HG02678 (cell line): ENCODE data around the gene COQ6.
"Not testable (repeated sequence)": the region's sequence is repeated elsewhere in the genome, so short reads cannot be mapped to it uniquely, and the experiment has no call there.

Experiments
- ATAC-seq: cut with Tn5 transposase; IDR thresholded peaks from one replicate; pipeline ENCODE4 v1.9.1; 2021; ENCODE audit warnings: mild to moderate bottlenecking, moderate library complexity; ENCODE audit not compliant: unreplicated experiment

Gene COQ6

GRCh38 chr14:73977896-73978295 lies 27.8 kb downstream of the COQ6 start:
- ATAC-seq, result no peak

DNA sequence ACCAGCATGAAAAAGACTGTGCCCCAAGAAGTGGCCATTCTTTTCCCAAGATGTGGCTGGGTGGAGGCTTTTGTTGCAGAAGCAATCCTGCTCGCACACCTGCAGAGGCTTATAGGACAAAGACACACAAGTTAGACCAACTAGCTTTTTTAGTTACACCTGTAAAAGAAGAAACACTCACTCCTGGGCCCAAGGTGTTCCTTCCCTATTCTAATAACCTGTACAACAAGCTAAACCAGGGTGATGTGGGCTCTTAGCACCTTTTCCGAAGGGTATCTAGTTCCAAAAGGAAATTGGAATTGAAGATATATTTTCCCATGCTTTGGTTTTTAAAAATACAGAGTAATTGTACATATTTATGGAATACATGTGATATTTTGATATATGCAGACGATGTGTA lies 38.0 kb downstream of the COQ6 start:
- ATAC-seq, result no peak

DNA sequence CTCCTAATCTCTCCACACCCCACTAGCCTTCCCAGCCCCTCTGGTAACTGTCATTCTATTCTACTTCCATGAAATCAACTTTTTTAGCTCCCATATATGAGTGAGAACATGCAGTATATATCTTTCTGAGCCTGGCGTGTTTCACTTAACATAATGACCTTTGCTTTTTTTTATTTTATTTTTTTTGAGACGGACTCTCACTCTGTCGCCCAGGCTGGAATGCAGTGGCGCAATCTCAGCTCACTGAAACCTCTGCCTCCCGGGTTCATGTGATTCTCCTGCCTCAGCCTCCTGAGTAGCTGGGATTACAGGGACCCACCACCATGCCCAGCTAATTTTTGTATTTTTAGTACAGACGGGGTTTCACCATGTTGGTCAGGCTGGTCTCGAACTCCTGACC lies 38.6 kb downstream of the COQ6 start:
- ATAC-seq, result not testable (repeated sequence)

- ATAC-seq, result no peak
Observed at GRCh38 chr14:73991092-73991491, 41.0 kb downstream of the COQ6 start.

DNA sequence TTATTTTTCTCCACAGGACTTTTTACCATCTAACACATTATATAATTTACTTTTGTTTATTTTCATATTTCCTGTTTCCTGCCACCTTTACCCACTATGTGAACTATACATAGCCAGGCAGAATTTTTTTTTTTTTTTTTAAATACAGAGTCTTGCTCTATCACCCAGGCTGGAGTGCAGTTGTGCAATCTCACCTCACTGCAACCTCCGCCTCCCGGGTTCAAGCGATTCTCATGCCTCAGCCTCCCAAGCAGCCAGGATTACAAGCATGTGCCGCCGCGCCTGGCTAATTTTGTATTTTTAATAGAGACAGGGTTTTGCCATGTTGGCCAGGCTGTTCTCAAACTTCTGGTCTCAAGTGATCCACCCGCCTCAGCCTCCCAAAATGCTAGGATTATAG lies 44.8 kb downstream of the COQ6 start:
- not testable (repeated sequence) for ATAC-seq

GRCh38 chr14:73995977-73996378 lies 45.9 kb downstream of the COQ6 start:
- no peak for ATAC-seq

- no peak for ATAC-seq
Observed at GRCh38 chr14:73996731-73997107, 46.6 kb downstream of the COQ6 start.

DNA sequence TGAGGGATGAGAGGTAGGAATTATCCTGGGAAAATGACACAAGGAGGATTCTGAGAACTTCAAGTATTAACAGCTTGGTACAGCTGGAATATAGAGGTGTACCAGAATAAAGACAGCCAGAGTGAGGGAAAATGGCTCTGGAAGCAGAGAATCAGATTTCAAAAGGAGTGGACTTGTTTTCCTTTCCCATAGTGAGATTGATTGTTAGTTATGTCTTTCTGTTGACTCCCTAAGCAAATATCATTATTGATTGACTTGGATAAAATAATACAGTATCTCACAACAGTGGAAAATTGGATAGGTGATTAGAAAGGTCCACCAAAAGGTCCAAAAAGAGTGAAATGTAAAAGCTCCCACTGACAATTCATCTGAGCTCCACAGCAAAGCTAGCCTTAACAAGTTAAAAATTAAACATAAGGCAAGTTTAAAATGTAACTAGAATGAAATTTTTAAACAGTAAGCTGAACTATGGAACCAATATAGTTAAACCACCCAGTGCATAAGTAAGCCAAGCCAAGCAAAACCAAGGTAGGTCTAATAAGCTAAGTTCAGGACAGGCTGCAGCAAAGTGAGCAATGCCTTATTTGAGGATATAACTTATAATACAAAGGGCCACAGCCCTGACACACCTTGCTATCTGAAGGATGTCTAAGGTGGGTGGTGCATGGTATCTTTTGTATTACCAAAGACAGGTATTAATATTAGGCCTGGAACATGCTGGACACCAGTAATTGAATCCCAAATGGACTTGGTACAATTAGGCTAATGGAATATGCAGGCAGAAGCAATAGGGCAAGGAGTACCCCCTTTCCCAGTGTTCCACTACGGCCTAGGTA lies 47.2 kb downstream of the COQ6 start:
- no peak for ATAC-seq

DNA sequence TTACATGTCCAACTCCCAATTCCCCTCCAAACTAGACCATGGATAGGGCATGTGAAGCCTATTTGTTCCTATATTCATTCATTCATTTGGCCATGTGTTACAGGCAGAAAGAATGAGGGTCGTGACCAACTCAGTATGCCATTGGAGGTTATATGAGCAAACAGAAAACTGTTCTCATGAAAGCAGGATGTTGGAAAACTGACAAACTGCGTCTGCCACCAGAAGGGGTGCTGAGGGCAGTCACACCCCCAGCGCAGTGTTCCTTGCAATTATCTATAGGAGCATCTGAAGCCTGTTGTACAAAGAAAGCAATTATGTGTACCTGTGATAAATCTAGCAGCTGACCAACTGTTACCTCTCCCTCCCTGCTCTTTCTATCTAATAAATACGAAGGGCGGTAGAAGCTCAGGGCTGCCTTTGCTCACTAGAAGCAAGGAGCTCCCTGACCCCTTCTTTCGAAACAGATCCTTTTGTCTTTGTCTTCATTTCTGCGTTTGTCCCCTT lies 47.9 kb downstream of the COQ6 start:
- ATAC-seq, result no peak

DNA sequence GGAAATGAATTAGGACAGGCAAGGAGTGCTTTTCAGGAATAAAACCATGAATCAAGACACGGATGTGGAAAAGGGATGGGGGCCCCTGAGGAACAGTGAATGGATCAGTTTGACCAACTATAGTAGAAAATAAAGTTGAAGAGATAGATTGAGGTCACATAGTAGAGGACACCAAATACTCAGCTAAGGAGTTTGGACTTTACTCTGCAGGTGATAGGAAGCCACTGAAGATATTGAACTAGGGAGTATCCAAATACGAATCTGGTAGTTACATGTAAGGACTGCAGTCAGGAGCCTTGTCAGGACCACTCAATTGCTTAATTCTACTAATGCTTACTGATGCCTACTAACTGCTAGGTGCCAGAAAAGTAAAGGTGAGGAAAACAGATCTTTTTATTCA lies 48.6 kb downstream of the COQ6 start:
- ATAC-seq, result no peak

- ATAC-seq, result not testable (repeated sequence)
Observed at GRCh38 chr14:74005664-74006063, 55.6 kb downstream of the COQ6 start.

DNA sequence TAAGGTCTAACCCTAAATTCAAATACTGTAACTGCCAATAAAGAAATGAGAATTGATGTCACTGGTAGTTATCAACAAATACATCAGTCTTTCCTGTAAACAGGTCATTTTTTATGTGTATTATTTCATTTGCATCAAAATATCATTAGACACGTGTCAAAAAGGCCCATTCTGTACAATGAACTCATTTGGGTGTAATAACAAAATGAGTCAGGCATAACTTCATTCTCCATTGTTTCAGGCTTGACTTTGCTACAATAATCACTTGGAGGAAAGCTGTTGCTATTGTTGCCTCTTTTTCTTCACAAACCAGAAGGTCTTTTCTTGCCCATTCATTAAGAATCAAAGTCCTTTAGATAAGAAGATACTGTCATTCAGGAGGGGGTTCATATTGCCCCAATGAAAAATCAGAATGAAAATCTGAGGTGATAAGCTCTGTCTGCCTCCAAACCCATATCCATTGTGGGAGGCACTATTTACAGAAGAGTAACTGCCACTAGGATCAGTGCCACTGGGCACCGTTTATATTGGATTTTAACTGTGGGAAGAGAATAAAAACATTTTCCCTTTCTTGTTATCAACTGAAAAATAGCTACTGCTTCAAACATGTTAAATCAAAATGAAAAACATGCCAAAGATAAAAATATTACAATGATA lies 58.9 kb downstream of the COQ6 start:
- ATAC-seq, result no peak
